AML-193 (cell line): Measurements from ENCODE around the gene PTGES2.
A peak's percentile ranks its signal among the peaks of the same experiment; 100 is the strongest.

Experiments
- DNase-seq, 2 experiments: peaks; one replicate each; lab custom pipeline; 2025; lab: John Stamatoyannopoulos, UW

The PTGES2 gene

GRCh38 chr9:128102861-128103588 is 24.5 kb downstream of the PTGES2 start:
- no peak for DNase-seq

DNA sequence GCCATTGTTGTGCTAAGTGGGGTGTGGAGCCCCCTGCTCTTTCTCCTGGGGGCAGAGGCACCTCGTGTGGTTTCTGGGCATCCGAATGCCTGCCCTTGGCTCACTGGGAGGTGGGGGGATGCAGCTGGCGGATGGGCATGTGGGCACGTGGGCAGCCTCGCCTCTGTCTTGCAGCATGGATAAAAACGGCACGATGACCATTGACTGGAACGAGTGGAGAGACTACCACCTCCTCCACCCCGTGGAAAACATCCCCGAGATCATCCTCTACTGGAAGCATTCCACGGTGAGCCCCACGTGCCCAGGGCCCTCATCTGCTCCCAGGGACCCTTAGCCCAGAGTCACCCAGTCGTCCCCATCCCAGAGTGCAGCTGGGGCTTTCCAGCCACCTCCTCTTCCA is 25.3 kb downstream of the PTGES2 start:
- DNase-seq = no peak

DNA sequence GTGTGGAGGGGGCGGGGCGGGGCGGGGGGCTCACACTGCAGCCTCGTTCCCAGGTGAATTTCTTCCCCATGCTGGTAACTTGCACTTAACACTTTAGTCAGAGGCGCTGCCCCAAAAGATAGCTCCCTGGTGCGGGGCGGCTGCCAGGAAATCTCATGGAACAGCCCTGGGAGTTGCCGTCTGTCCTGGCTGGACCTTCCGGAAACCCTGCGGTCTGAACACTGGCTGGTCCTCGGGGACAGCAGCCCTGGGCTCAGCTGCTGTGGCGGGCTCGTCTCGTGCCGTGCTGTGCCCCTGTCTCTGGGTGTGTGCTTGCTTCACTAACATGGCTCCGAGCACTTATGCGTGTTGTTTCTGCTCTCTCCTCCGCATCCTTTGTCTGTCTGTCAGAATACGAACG is 25.8 kb downstream of the PTGES2 start:
- DNase-seq = no peak

DNA sequence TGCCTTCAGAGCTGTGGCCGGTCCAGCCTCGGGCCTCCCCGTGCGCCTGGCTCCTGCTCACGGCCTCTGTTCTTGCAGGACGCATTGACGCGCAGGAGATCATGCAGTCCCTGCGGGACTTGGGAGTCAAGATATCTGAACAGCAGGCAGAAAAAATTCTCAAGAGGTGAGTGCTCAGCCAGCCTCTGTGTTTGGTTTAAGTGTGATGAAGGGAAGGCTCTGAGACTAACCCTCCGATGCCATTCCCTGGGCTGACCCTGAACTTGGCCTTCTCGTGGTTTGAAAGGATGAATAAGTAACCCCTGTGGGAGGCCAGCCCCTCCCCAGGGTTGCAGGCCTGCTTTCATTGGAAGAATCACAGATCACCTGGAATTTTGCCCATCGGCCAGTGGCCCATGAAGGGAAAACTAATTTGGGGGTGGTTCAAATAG is 26.3 kb downstream of the PTGES2 start:
- no peak for DNase-seq

DNA sequence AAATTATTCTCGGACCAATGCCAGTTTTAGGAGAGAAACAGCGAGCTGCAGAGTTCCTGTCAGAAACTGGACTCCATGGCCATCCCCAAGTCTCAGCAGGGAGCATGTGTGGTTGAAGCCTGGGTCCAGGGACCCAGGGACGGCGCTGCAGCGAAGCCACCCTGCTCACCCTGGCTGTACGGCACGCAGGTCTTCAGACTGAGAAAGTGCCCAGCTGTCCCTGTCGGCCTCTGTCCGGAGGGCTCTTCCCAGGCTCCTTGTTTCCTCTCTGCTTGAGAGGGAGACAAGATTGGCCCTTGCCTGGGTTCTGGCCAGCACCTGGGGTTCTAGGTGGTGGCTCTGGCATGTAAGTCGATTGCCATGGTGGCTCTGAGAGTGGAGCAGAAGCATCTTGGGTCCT is 26.9 kb downstream of the PTGES2 start:
- no peak for DNase-seq

DNA sequence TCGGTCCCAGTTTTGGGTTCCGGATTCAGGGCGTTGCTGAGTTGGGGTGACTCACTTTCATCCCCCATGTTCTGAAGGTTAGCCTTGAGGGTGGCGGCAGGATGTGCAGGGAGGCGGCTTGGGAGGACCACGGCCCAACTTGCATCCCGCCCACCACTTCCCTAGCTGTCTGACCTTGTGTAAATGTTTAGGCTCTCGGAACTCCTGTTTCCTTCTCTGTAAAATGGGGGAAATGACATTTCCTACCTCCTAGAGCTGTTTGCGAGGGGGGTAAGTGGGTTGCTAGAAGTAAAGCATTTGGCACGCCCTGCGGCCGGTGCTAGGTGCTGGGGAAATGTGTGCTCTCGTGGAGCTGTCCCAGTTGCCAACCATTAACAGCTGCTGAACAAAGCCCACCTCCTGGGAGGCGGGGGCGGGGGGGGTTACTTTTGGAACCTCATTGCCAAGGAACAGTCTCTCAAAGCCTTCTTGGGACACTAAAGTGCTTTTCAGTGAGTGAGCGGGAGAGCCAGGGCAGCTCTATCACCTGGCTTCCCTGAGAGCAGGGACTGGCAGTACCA is 27.5 kb downstream of the PTGES2 start:
- no peak for DNase-seq

DNA sequence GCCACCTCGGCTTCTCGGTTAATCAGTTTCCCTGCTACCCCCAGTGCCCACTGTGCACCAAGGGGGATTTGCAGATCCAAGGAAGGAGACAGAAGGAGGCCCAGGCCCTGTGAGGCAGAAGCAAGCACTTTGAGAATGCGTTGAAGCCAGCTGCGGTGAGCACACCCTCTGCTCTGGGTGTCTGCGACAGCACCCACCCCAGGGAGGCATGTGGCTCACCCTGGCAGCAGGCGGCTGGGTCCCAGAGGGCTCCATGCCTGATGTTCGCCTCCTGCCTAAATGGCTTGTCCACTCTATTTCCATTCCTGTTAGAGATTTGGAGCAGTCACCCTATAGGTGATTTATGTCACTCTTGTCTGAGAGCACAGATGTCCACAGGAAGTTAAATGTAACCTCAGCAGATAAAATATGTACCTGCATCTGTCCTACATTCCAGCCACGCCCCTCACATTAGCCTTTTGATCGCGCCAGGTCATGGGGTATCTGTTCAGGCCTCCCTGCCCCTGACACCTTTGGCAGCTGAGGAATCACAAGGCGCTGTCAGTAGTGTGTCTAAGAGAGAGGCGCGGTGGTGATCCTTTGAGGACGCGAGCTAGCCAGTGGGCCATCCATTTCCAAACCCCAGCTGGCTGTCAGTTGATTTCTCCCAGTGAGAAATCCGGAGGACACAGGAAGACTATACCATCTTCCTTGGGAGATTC is 28.1 kb downstream of the PTGES2 start:
- DNase-seq = no peak

- peak in 1 of 2 experiments; percentile 1 for DNase-seq
These were observed 29.0 kb downstream of the PTGES2 start for GRCh38 chr9:128098297-128099230.

DNA sequence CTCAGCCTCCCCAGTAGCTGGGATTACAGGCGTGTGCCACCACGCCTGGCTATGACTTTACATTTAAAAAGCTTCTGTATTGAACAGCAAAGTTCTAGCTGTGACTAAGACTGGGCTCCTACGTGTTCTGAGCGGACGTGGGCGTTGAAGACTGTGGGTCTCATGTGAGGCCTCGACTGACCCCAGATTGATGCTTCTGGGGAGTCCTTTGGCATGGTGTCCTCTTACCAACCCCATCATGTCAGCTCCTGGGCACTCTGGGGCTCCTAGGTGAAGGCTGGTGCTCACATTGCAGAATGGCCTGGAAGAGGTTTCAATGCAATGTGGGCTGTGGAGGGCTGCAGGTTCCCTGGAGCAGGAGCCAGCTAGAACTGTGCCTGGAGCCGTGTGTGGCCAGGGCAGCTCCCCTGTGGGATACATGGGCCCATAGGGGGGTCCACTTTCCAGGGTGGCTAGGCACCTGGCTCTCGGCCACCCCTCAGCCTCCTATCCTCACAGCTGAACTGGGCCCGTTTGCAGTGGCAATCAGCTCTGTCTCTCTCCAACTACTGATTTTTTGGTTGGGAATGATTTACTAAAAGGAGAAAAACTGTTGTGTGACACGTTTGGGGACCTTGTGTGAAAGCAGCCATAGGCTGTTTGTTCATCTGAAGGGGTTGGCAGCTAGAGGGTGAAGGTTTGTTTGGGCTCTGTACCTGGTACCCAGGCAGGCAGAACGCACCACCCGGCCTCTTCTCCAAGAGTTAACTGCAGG is 29.8 kb downstream of the PTGES2 start:
- DNase-seq = no peak

GRCh38 chr9:128096616-128097536 is 30.7 kb downstream of the PTGES2 start:
- no peak for DNase-seq

DNA sequence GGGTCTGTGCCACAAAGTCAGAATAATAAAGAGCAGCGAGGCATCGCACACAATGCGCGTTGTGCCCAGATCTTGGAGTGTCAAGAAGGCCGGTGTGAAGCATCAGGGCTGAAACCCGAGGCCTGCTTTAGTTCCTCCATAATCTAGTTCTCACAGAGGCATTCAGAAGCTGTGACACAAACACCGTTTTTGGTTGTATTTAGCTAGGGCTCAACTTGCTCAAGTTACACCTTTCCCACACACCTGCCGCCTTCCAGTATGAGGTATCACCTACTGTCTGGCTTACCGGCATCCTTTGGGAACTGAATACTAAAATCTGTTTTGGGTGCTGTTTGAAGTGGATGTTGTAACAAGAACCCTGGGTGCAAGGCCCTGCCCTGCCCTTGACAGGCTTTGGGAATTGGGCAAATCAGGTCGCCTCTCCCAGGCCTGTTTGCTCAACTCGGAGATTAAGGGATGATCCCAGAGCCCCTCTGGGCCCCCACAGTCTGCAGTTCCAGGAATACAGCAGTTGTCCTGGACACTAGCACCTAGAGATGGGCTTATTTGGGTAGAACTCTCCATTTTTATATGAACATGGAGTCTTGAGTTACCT is 32.5 kb downstream of the PTGES2 start:
- DNase-seq = no peak

- peak; percentile 92 to 95 for DNase-seq
These were observed 33.2 kb downstream of the PTGES2 start for GRCh38 chr9:128094166-128094949.

- no peak for DNase-seq
These were observed 34.5 kb downstream of the PTGES2 start for GRCh38 chr9:128093011-128093410.

GRCh38 chr9:128092199-128092977 is 35.1 kb downstream of the PTGES2 start:
- no peak for DNase-seq

DNA sequence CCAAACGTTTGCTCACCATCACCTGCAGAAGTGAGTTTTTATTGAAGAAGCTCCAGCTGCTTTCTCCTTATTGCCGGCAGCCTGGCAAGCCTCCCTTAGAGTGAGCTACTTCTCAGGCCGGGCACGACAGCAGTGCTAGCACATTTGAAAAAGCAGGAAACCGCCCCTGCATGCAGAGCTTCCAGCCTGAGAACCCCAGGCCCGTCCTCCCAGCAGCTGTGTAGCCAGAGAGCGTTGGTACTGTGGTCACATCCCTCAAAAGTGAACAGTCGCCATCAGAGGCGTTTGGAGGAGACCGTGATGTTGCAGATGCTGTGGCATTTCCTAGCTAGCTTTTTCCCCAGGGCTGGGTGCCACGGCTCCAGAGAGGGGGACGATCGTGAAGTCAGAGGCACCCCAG is 36.0 kb downstream of the PTGES2 start:
- no peak for DNase-seq

GRCh38 chr9:128091144-128091543 is 36.4 kb downstream of the PTGES2 start:
- no peak for DNase-seq

DNA sequence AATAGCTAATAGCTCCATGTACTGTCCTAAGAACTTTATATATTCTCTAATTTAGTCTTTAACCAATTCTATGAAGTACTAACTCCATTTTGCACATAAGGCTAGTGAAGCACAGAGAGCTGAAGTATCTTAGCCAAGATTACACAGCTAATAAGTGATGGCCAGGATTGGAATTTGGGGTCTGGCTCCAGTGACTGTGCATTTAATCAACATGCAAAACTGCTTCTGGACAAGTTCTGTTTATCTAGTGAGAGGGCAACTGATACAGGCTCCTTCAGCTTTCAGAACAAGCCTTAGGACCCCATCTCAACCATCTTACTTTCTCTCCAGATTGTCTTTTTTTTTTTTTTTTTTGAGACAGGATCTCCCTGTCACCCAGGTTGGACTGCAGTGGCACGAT is 38.2 kb downstream of the PTGES2 start:
- DNase-seq = no peak

- DNase-seq = no peak
These were observed 39.1 kb downstream of the PTGES2 start for GRCh38 chr9:128088253-128088945.
